HTERT RPE-1 (cell line): ENCODE data around the gene SCAMP2.

Source experiments
- in situ Hi-C: fragments of 300-500 bp; cut with MboI; formaldehyde crosslinking; loops from 4 replicates; pipeline ENCODE4 v1.14.3; 2020; ENCODE audit warnings: low sequenced_read_pairs

Gene SCAMP2

DNA sequence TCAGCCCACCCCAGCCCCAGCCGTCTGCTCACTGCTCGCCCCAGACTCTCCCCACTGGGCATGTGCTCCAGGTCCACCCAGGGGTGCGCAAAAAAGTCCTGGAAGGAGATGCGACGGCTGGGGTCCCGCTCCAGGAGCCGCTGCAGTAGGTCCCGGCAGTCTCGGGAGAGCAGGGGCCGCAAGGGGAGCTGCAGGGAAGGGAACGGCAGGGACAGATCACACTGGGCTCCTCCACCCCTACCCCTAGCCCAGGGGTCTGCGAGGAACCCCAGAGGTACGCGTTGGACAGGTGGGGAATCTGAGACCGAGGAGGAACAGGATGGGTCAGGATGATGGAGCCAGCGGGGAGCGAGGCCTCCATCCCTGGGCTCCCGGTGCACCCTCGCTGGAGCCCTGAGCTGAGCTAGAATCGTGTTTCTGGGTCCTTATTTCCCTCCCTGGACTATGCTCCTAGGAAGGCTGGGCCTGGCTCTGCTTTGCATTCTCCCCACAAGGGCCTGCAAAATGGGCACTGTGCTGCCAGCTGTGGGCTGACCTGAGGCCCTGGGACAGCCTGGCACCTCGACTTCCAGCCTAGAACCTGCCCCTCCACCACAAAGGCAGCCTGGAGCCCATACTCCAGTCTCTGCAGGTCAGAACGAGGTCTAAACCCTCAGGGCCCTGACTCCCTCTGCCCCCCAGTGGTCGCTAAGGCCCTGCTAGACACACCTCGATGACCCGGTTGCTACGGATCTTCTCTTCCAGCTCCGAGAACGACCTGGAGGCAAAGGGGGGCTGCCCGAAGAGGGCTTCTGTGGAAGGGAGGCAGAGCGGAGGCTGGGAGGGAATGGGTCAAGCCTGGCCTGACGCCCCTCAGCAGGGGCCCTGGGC lies 33.4 kb downstream of the SCAMP2 start:
- in situ Hi-C loops = no loop called here

DNA sequence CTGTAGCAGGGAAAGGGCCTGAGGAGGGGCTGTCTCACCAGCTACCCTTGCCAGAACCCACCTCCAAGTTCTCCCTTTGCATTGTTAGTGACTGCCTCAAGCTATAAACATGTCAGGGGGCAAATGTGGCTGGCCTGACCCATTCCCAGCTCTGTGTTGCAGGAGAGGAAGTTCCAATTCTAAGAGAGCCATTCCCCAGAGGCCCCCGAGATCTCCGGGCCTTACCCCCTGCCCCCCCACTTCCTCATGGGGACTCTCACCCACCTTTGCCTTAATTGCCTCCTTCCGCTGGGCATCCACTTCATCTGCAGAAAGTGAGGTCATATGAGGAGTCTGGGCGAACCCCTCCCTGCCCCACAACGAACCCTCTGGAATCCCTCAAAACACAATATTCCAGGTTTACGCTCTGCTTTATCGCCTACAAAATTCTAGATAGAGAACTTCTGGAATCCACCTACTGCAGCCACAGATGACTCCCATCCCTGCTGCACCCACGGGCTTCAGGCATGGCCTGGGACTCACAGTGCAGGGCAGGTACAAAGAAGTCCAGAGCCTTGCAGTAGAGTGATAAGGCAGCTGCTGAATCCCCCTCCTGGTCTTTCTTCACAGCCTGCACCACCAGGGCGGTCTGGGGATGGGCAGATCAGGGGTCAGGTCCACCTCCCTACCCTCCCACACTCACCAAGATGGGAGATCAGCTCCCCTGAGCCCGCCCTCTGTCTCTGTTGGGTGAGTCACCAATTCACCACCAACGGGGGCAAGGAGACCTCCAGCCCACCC lies 34.2 kb downstream of the SCAMP2 start:
- in situ Hi-C loops = no loop called here

- in situ Hi-C loops = no loop called here
These were observed 35.0 kb downstream of the SCAMP2 start for GRCh38 chr15:74838137-74838516.

DNA sequence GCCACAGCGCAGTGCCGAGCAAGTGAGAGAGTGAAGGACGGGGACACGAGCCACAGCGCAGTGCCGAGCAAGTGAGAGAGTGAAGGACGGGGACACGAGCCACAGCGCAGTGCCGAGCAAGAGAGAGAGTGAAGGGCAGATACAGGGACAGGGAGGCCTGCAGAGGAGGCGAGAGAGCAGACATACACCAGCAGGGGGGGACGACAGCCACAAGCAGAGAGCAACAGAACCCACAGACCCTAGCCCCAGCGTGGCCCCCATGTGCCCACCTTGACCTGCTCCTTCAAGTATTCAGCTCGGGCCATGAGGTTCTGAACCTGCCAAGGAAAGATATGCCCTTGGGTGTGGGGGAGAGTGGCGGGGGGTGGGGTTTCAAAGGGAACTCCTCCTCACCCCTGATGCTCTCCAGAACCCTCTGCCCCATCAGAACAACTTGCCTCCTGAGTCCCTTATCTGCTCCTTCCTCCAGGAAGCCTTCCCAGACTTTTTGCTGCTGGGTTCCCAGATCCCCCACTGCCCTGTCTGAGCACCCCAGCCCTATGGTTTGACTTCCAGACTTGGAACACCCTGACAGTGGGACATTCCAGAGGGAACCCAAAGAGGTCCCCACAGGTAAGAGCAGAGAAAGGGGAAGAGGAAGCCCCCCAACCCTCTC lies 35.6 kb downstream of the SCAMP2 start:
- in situ Hi-C loops = no loop called here

- in situ Hi-C loops = no loop called here
These were observed 36.3 kb downstream of the SCAMP2 start for GRCh38 chr15:74836846-74837245.

DNA sequence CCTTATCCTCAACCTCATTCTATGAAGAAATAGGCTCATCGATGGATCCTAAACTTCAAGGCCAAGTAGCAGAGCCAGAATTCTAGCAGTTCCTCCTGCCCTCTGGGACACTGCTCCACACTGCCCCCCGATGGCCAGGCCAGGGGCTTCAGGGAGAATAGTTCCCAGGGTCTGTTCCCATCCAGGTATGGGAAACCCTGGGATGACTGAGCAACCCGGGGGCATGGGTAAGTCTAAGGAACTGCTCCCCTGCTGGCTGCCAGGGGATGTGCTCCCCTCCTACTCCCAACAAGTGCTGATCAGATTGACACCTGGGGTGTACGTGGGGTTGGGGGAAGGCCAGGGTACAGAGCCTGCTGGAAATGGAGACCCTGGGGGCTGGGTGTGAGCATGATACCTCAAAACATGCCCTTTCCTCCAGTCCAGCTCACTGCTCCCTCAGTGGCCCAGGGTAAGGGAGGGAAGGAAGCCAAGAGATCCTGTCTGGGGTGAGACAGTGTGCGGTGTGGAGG lies 37.8 kb downstream of the SCAMP2 start:
- in situ Hi-C loops = no loop called here

- in situ Hi-C loops = no loop called here
These were observed 39.6 kb downstream of the SCAMP2 start for GRCh38 chr15:74833376-74834107.

DNA sequence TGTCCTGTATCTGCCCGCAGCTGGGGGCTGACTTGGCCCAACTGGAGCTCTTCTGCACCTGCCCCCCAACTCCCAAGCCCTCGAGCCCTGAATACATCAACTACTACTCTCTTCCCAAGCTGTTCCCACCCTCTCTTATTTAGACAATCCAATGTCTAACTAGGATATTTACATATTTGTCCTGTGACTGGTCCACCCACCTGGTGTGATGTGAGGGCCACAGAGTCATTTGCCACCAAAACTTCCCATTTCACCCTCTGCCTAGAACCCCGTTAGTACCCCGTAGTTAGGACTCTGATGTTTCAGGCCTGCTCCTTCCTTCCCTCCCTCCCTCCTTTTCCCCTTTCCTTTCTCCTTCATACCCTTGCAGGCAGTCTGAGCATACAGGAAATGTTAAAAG lies 40.3 kb downstream of the SCAMP2 start:
- in situ Hi-C loops = no loop called here

GRCh38 chr15:74831813-74832495 lies 41.2 kb downstream of the SCAMP2 start:
- in situ Hi-C loops = no loop called here

- in situ Hi-C loops = no loop called here
These were observed 42.3 kb downstream of the SCAMP2 start for GRCh38 chr15:74830868-74831267.

GRCh38 chr15:74829991-74830390 lies 43.2 kb downstream of the SCAMP2 start:
- in situ Hi-C loops = no loop called here

DNA sequence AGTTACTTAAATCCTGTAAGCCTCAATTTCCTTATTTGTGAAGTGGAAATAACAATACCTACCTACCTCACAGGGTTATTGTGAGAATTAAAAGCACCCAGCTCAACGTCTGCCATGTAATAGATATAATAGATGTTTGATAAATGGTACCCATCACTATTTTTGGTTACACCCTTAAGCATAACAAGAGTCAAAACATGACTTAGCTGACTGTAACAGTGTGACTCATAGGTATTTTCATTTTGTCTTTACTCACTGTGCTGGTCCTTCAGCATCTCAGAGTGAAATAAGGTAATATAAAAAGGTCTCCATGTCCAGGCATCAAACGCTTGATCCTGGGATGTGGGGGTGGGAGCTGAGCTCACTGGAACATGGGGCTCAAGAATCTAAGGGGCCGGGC lies 43.7 kb downstream of the SCAMP2 start:
- in situ Hi-C loops = no loop called here

- in situ Hi-C loops = no loop called here
These were observed 44.3 kb downstream of the SCAMP2 start for GRCh38 chr15:74828835-74829234.

DNA sequence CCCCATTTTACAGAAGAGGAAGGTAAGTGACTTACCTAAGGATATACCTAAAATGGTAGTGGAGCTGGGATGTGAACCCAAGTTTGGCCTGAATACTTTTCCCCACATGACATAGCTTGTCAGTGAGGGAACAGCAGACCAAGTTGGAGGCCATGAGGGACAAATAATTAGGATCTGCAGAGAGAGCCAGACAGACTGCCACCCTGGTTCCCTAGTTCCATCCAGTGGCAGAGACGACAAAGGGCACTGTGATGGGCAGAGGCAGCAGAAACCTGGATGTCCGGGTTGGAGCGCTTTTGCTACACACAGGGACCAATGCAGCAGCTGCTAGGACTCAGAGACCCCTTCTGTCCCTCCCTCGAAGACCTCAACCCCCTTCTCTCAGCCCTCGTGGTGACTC lies 45.6 kb downstream of the SCAMP2 start:
- in situ Hi-C loops = no loop called here

- in situ Hi-C loops = no loop called here
These were observed 46.2 kb downstream of the SCAMP2 start for GRCh38 chr15:74826921-74827320.

DNA sequence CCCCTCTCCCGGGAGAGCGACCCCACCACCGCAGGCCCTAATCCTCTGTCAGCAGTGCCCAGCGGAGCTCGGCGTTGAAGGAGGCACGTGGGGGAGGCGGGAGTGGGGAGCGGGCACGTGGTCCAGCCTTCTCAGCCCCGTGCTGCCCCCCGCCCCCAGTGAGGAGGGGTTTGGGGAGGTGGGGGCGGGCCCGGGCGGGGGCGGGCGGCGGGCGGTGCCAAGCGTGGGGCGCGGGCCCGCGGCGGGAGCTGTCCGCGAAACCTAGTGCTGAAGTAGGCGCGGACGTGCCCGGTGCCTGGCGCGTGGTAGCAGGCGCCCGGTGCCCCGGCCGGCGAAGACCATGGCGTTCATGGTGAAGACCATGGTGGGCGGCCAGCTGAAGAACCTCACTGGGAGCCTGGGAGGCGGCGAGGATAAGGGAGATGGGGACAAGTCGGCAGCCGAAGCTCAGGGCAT lies 46.8 kb downstream of the SCAMP2 start, which contains the start of gene CPLX3:
Gene CPLX3 (plus strand): TSS at position 264 of the 456 bp plus-strand sequence. CDS start 77 bp downstream, at position 341.
- in situ Hi-C loops = no loop called here

- in situ Hi-C loops = no loop called here
These were observed 47.3 kb downstream of the SCAMP2 start for GRCh38 chr15:74825866-74826265.

- in situ Hi-C loops = no loop called here
These were observed 48.2 kb downstream of the SCAMP2 start for GRCh38 chr15:74824976-74825375.

DNA sequence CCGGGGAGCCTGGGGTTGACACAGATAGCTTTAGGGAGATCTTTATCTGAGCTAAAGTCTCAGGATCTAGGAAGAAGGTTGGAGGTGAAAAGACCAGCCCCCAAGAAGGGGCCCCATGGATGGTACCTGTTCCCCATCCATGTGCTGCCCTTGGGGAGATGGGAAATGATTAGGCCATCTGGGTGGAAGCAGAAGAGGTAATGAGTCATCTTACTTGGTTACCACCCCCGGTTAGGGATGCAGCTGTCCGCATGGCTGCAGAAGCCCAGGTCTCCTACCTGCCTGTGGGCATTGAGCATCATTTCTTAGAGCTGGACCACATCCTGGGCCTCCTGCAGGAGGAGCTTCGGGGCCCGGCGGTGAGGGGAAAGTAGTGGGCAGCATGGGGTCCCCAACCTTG lies 49.8 kb downstream of the SCAMP2 start:
- in situ Hi-C loops = no loop called here

- in situ Hi-C loops = no loop called here
These were observed 50.9 kb downstream of the SCAMP2 start for GRCh38 chr15:74822233-74822632.
